HG03575 (cell line): ENCODE results near the gene BZW2.

Experiments used
- ATAC-seq: cut with Tn5 transposase; IDR thresholded peaks from one replicate; pipeline ENCODE4 v1.9.1; 2021; ENCODE audit not compliant: unreplicated experiment, insufficient number of reproducible peaks, low FRiP score; ENCODE audit errors: extremely low read depth

The BZW2 gene

DNA sequence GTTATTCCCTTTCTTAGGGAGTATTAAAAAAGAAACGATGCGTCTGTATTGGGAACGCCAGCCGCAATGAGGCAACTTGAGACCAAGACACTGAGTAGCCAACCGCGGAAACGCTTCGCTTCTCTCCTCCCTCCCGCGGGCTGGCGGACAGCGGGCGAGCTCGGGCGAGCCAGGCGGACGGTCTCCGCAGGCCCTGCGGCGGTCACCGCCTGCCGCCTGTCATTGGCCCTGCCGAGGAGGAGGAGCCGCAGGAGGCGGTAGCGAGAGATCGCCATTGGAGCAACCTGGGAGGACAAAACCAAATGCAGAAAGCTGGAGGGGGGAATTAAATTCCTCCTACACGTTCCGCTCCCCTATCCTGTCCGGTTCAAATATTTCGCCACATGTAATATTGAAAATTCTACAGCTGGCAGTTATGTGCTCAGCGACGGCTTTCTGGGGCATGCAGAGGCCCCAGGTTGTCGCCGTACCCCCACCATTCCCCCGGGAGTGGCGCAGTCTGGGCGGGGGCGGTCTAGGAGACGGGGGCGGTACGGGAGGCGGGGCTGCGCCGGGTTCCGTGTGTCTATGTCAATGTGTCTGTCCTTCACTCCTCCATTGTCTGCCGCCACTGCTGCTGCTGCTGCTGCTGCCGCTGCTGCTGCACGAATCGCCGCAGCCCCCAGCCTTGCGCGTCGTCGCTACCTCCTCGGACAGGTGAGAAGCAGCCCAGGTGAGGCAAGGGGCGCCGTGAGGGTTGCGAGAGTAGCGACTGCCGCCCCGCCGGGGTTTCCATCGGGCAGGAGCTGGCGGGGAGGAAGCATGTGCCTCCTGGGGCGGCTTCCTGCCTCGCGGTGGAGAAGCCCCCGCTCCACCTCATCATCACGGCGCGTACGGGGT is at the start of gene BZW2, which contains the start of gene ANKMY2:
Gene BZW2 (plus strand): TSS at position 589 of the 879 bp plus-strand sequence. CDS start 19,263 bp downstream, outside the sequence.
Gene ANKMY2 (minus strand): TSS at position 162 of the 879 bp plus-strand sequence. CDS start 181 bp downstream, outside the sequence.
- ATAC-seq = peak; percentile 94

GRCh38 chr7:16598015-16598414 is 48.0 kb upstream of the BZW2 start:
- ATAC-seq = no peak

DNA sequence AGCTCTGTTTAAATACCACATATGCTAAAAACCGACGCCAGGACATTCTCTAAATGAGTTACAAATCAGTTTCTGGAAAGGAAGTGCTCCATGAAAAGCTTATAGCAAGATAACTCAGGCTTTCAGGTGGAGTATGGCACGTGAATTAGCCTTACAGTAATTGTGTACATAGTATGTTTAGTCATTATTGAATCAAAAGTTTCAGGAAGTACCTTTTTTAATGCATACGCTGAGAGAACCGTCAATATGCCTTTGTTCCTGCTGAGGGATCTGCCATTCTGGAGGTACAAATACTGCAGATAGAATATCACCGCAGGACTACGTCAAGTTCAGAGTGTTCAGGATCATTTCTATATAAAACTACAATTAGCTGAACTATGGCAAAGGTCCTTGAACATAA is 46.1 kb upstream of the BZW2 start:
- ATAC-seq = no peak

GRCh38 chr7:16603633-16604032 is 42.3 kb upstream of the BZW2 start:
- no peak for ATAC-seq

DNA sequence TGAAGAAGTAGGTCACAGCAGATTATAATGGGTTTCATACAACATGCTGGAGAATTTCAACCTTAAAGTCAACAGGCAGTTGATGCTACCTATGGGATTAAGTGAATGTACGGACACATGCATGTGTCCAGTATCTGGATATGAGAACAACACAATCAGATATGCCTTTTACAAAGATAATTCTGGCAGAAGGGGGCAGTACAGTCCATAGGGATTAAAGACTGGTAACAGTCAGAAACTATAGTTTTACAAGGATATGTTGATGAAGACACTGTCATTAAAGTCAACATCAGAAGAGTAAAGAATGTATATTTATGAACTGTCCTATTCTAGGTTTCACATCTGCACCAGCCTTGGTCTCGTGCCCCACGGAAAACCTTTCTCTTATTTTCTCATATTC is 41.9 kb upstream of the BZW2 start:
- no peak for ATAC-seq

- no peak for ATAC-seq
Measured at GRCh38 chr7:16606704-16607103, 39.3 kb upstream of the BZW2 start.

DNA sequence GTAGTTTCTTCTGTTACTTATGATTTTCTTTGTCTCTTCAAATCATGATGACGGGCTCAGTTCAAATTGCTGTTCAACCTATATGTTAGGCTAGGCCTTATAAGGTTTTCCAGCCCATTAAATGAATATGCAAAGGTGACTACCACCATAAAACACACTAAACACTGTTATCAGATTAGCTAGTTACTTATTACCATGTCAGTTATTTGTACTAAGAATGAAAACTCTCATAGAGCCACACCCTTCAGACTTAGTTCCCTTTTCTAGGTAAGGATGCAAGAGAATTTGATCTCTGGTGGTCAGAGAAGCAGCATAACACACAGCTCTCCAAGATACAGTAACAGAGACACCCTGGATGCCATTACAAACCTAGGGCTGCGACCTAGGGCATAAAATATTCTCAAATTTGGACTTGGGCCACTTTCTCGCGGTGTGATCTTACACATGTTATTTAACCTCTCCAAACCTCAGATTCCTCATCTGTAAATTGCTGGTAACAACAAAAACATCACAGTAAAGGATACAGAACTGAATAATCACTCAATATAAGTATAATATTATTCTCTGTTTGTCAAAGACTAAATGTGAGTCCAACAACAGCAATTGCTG is 36.0 kb upstream of the BZW2 start:
- no peak for ATAC-seq

GRCh38 chr7:16611711-16612110 is 34.3 kb upstream of the BZW2 start:
- ATAC-seq = no peak

DNA sequence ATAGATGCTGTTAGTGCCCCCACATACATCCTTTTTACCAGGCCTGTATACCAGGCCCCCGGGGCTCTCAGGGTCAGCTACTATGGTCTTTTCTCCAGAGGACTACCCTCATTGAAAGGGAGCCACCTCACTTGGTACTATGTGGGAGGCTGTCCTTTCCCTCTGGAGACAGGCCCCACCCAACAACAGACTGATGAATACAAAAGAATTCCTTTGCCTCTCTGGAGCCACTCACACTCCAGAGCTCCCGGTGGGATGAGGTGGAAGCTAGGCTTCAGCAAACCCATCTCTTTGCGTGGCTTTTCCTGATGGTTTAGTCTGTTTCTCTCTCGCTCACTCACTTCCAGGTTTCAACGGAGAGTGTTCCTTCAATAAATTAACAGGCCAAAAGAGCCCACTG is 30.8 kb upstream of the BZW2 start:
- ATAC-seq = no peak

DNA sequence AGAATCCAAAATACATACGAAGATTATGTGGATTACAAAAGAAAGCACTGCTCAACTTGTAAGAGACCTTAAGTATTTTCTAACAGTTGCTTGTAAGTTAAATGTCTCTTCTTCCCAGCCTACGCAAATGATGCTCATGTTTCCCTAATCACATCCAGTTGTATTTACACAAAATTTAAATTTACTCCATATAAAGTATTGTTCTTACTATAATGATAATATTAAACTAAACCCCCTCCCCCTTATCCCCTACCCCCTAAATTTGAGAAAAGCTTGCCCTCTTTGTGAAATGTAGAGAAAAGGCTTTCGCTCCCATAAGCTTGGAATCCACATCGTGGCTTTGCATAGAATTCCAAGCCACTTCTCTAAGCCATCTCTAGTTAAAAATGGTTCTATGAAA is 29.9 kb upstream of the BZW2 start:
- no peak for ATAC-seq

DNA sequence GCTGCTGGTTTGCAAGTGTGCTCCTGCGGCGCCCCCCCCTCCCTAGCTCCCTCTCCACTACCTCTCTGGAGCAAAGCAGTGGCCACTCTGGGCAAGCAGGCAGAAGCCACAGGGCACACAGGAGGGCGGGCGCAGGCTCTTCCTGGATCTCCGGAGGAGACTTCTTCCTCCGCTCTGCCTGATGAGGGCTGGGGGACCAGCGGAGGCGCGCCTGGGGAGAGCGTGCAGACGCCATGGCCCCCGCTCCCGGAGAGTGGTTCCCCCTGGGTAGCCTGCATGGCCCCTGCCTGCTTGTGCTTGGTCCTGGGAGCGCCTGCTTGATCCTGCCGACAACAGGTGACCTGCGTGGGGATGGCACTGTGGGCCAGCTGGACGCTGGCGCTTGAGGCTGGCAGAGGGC is 29.4 kb upstream of the BZW2 start:
- no peak for ATAC-seq

GRCh38 chr7:16619979-16620408 is 26.0 kb upstream of the BZW2 start:
- ATAC-seq = peak; percentile 85

- no peak for ATAC-seq
Measured at GRCh38 chr7:16626388-16626787, 19.6 kb upstream of the BZW2 start.

GRCh38 chr7:16627236-16627635 is 18.7 kb upstream of the BZW2 start:
- no peak for ATAC-seq

DNA sequence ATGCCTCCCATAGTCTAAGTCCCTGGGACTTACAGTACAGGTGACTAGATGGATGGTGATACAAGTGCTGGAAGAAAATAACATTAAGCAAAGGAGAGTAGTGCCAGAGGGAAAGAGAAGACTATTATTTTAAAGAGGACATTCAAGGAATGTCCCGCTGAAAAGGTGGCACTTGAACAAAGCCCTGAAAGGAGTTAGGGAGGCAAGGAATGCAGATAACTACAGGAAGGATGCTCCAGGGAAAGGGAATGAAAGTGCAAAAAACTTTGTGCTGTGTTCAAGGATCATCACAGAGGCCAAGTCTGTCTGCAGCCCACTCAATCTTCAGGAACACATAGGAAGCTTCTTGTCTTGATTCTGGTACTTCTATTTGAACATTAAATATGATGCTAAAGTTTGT is 15.3 kb upstream of the BZW2 start:
- ATAC-seq = no peak

DNA sequence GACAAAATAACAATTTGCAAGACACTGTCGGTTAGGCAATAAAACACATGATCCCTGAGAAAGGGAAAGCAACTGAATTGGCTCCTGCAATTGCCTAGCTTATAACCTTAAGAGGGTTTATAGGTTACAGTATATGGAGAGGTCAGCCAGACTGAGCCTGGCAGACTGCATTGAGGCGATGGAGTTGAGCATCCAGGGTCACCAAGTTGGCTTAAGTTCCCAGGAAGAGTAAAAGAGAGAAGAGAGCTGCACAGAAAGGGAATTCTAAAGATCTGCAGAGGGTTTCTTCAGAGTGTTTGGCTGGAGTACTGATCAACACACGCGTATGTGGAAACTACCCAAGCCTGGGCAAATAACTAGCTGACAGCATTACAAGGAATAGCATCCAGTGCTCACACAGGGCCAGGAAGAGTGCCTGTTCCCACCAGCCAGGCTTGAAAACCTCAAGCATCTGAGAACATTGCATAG is 11.7 kb upstream of the BZW2 start:
- no peak for ATAC-seq

DNA sequence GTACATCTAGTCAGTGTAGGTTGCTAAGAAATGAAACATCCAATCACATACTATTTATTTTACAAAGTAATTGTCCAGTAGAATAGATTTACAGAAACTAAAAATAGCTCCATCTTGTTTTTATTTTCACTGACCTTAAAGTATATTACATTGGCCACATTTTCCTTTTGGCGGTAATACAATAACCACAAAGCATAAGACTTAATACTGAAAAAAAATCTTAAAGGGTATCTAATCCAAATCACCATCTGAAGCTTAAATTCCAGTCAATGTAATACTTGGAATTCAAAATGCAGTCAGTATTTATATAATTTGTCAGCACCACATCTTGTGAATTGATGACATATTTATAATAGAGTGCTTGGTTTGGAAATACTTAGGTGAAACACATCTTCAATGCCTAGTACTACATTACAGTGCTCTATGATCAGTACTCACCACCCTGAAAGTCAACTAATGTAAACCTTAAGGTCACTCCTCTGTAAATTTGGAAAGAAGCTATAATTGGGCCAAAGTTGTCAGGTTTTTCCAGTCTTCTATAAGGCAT is 9.4 kb upstream of the BZW2 start:
- ATAC-seq = no peak

- ATAC-seq = no peak
Measured at GRCh38 chr7:16637379-16637778, 8.6 kb upstream of the BZW2 start.

DNA sequence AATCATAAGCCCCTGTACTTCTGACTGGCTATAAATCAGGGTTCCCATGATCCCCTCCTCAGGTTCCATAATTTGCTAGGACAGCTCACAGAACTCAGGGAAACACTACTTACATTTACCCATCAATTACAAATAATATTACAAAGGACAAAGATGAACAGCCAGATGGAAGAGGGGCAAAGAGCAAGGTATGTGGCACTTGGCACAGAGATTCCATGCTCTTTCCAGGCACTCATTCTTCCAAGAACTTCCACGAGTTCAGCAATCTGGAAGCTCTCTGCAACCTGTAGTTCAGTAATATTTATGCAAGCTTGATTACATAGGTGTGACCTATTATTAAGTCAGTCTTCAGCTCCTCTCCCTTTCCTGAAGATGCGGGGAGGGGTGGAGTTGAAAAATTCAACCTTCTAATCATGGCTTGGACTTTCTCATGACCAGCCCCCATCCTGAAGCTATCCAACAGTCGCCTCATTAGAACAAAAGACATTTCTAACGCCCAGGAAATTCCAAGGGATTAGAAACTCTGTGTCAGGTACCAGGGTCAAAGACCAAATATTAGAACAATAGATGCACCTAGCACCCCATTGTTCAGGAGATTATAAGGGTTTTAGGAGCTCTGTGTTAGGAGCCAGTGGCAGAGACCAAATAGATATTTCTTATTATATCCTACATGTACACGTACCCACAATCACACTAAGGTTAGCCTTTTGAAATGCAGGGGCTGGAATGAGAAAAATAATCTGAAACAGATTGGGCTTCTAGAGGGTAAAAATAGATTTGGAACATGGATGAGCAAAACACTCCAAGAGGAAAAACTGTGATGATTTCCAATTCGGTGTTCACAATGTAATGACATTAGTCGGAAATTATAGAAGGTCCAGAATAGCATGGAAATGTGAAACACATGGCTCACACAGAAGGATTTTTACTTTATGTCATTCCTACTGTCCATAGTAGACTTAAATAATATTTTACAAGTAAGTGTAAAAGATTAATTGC is 7.4 kb upstream of the BZW2 start:
- no peak for ATAC-seq
